GM18517 (cell line): Measurements from ENCODE around the gene SRRD.
"Not testable (repeated sequence)": the region's sequence is repeated elsewhere in the genome, so short reads cannot be mapped to it uniquely, and the experiment has no call there.

ENCODE experiments used
- ATAC-seq: cut with Tn5 transposase; IDR thresholded peaks from one replicate; pipeline ENCODE4 v1.9.1; 2021; ENCODE audit warnings: mild to moderate bottlenecking, moderate library complexity; ENCODE audit not compliant: unreplicated experiment

The SRRD gene

DNA sequence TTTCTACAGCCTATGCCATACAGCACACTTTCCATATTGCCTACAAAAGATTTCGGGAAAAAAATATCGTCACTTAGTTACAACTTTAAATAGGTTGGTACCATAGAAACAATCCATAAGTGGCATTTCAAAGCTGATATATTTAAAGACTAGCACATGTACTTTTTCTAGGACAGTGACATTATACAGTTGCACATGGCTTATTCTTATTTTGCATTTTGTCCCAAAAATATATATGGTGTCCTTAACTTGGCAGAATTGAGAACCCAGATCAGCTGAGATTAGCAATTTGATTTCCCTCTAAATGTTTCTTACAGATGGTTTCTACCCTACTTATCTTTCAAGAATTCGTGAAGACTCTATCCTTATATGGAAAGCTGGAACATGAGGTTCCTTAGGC is 32.3 kb downstream of the SRRD start:
- no peak for ATAC-seq

DNA sequence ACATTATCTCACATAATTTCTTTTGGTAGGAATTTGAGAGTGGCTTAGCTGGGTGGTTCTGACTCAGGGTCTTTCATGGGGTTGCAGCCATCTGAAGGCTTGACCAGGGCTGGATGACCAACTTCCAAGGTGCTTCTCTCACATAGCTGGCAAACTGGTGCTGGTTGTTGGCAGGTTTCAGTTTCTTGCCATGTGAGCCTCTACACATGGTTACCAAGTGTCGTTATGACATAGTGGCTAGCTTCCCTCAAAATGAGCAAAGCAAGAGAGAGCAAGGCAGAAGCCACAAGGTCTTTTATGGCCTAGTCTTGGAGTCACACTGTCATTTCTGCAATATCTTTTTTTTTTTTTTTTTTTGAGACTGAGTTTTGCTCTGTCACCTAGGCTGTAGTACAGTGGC is 32.8 kb downstream of the SRRD start:
- ATAC-seq, result no peak

DNA sequence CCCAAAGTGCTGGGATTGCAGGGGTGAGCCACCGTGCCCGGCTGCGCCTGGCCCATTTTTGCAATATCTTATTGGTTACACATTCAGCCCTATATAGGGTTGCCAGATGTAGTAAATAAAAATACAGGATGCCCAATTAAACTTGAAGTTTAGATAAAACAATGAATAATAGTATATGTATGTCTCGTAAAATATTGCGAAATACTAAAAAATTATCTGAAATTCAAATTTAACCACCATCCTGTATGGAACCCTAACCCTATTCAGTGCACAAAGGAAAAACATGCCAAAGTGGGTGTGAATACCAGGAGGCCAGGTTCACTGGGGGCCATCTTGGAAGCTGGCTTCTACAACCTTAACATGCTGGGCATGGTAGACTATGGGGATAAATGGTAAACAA is 33.8 kb downstream of the SRRD start:
- ATAC-seq, result no peak

DNA sequence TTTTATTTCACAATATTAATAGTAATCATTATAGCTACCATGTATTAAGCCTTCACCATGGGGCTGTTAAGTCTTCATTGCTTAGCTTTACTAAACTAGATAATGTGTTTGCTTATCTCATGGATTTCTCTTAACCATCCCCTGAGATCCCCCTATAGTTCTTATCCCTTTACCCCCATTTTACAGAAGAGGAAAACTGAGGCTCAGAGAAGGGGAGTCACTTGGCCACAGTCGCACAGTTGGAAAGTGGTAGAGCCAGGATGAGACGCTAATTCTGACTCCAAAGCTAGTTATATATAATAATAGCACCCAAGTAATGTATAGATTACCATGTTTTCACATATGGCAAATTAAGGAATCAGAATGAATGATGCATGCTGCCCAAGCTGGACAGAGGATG is 38.3 kb downstream of the SRRD start:
- ATAC-seq, result no peak

DNA sequence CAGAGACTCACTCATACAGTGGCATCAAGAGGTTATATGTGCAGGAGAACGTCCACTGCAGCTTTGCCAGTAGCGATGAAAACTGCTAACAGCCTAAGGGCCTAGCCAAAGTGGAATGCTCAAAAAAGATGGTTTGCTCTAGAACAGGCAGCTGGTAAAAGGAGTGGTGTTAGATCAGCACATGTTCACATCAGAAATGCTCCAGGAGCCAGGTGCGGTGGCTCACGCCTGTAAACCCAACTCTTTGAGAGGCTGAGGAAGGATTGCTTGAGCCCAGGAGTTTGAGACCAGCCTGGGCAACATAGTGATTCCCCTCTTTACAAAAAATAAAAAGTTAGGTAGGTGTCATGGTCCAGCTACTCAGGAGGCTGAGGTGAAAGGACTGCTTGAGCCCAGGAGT is 38.9 kb downstream of the SRRD start:
- no peak for ATAC-seq

DNA sequence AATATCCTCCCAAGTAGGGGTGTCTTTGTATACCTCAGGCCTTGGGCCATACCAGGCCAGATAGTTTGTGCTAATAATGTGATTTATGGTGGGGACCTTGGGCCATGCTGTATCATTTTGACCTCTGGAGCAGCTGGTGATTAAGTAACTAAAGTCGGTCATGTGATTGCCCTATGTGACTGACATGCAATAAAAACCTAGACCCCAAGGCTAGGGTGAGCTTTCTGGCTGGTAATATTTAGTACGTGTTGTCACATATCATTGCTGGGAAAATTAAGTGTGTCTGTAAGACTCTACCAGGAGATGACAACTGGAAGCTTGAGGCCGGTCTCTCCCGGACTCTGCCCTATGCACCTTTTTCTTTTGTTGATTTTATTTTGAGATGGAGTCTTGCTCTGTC is 41.2 kb downstream of the SRRD start:
- ATAC-seq, result no peak

DNA sequence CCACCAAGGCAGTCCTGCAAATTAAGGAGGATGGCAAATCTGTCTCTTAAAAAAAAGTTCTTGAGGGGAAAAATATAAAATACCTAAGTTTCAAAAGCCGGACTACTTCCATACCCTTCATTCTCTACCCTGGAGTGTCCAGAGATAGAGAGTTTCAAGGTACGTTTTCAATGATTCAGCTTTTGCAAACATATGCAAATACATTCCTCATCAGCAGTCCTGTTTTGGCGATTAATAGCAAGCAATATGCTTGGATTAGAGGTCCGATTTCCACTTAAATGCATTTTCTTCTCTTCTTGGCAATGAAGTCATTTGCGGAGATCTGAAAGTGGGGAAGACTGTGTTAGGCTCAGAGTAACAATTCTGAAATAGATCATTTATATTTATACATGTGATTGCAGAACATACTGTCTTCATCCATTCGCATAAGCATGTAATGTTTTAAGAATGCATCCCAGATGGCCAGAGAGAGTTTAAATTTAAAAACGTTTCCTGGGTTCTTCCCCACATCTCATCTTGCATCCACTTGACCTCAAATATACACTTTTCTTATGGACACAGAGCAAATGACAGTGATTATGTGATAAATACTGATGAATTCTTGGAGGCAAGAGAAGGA is 42.4 kb downstream of the SRRD start:
- no peak for ATAC-seq

DNA sequence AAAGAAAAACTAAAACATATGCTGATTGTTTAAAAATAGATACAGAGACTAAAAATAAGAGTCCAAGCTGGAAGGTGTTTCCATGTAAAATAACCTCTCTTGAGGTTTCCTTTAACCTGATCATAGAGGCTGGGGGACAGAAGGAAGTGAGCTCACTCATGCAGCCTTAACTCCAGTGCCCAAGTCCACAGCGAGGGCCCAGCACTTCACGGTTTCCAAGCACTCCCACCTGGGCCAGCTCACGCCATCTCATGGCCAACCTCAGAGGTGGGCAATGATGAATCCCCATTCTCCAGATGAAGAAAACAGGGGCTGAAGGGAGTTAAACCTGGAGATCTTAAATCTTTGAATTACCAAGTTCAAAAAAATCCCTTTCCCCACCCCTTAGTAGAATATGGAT is 43.5 kb downstream of the SRRD start:
- ATAC-seq, result no peak

DNA sequence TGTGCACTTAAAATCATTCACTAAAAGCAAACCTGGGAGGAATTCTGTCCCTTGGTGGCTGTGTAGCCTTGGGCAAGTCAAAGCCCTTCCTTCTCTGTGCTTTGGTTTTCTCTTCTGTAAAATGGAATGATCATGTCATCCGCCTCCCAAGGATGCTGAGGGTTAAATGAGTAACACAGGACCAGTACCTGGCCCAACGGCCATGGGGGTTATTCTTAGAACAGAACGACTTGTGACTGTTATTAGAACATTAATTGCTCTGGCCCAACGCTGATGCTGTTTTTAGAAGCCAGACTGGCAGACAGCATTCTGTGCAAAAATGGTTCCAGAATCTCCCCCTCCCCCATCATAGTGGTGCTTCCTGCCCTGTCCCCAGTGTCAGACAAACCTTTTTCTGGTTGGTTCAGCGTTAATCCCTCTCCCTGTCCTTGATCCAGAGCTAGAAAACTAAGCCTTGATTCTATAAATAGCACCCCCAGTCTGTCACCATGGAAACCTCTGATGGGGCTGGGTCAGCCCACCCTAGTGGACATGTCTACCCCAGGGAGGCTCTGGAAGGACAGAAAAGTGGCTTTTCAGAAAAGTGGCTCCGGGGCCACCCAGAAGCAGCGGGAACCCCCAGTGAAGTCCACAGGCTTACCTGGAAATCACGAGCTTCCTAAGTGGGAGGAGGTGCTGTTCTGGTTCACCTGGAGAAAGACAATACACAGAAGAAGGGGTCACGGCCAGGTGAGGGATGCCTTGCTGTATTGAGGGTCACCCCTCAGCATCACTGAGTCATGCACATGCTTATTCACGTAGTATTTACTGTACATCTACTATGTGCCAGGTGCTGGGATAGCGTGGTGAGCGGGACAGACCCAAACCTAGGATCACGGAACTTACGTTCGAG is 44.1 kb downstream of the SRRD start:
- ATAC-seq, result no peak

DNA sequence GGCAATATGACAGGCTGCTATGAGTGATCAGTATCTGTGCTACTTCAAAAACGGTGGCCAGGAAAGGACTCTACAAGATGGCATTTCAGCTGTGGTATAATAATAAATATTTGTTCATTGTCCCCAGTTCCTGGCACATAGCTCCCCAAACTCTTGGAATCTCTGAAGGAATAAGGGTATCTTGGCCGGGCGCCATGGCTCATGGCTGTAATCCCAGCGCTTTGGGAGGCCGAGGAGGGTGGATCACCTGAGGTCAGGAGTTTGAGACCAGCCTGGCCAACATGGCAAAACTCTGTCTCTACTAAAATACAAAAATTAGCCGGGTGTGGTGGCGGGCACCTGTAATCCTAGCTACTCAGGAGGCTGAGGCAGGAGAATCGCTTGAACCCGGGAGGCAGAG is 44.8 kb downstream of the SRRD start:
- not testable (repeated sequence) for ATAC-seq

DNA sequence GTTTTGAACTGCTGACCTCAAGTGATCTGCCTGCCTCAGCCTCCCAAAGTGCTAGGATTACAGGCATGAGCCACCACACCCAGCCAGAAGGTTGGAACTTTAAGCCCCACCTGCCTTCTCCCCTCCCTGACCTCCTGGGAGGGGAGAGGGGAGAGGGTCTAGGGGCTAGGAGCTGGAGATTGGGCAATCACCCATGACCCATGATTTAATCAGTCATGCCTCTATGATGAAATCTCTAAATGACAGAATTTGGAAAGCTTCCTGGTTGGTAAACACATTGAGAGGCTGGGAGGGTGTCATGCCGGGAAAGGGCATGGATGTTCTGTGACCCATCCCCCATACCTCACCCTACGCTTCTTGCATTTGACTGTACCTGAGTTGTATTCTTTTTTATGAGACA is 45.7 kb downstream of the SRRD start:
- no peak for ATAC-seq

DNA sequence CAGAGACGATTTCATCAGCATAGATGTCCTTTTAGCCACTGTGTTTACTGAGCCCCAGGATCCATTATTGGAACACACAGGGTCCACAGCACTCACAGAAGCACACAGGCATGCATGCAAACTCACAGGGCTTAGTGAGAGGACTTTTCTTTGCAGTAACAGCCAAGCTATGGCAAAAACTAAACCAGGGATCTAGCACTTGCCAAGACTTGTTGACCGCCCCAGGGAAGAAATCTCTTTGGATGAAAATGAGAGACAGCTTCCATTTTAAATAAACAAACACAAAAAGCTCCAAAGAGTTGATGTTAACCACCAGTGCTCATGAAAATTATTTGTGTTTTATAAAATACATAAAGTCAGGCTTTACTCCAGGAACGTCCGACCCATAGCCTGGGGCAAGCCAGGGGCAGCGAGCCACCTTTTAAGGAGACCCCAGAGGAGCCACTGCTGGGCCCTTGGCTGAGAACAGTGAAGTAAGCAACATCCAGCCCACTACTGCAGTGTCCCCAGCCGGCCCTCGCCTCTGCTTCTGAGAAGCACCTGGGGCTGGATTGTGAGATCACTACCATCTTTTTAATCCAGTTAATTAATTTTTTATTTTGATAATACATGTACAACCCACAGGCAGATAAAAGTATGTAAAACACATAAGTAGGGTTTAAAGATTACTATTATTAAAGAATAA is 50.6 kb downstream of the SRRD start:
- ATAC-seq, result no peak

DNA sequence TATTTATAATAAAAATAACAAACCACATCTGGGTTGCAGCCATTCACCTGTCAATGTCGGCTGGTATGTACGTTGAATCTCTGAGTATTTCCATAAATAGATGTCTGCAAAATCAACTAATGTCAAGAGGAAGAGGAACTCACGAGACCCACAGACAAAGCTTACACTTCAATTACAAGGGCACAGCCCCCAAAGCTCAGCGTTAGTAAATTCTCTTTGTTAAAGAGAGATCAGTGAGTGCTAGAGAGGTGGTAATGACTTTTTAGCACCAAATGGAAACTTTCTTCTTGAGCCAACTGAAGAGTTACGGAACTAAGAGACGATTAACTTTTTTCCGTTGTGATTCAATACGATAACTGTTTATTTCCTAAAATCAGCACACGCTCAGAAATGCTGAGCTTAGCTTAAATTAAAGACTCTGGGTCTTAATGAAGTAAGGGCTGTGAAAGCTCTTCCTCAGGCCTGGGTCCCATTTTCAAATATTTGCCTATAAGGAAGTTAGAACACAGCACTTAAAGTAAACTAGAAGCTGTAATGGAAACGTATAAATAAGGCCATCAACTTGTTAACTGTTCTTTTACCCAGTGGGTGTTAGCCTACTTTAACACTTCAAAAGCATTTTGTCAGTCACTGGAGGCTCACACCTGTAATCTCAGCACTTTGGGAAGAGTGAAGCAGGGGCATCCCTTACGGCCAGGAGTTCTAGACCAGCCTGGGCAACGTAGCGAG is 51.4 kb downstream of the SRRD start:
- no peak for ATAC-seq

DNA sequence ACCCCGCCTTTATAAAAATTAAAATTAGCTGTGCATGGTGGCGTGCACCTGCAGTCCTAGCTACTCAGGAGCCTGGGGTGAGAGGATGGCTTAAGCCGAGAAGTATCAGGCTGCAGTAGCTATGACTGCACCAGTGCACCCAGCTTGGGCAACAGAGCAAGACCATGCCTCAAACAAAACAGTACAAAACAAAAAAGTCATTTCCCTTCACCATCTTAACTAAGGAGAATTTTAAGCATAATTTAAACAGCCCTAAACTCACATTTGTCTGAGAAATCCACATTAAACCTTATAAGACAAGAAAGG is 51.9 kb downstream of the SRRD start:
- ATAC-seq, result no peak

DNA sequence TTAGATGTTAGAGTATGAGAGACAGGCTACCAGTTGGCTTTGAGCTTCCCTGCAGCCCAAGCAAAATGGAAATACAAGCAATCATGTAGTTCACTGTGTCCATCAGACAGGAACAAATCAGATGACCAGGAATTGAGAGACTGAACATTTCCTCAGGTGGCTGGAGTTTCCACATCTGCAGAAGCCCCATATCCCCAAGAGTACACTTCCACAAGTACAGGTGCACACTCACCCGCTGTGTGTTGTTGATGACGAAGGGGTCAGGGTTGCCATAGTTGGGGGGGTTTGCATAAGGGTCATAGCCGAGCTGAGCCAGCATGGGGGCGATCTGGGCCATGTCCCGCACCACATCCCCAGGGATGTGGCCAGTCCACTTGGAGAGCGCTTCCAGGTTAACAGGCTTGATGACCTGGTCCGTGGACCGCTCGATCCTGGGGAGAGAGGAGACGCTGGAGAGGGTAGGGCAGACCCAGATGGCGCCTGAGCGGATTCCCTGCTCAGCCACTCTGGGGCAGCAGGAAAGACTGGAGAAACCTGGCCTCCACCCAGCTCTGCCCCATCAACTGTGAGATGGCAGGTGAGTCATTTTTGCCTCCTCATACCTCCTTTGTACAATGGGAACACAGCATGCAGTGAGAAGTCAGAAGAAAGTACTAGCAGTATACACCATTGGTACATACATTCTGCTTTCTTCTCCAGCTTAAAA is 52.5 kb downstream of the SRRD start:
- no peak for ATAC-seq

DNA sequence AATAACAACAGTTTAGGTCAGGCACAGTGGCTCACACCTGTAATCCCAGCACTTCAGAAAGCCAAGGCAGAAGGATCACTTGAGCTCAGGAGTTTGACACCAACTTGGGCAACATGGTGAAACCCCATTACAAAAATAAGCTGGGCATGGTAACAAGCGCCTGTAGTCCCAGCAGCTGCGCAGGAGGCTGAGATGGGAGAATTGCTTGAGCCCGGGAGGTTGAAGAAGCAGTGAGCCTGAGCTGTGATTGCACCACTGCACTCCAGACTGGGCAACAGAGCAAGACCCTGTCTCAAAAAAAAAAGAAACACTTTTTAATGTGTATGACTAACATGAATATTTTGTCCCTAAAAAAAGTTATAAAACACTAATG is 53.1 kb downstream of the SRRD start:
- ATAC-seq, result no peak

DNA sequence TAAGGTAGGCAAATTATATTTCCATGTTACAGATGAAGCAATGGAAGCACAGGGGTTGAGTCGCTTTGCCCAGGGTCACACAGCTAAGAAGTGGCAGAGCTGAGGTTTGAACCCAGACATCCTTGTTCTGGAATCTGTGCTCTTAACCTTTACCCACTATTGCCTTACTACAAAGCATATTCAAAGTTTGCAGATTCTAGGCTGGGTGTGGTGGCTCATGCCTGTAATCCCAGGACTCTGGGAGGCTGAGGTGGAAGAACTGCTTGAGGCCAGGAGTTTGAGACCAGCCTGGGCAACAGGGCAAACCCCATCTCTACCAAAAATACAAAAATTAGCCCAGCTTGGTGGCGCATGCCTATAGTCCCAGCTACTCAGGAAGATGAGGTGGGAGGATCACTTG is 56.4 kb downstream of the SRRD start:
- no peak for ATAC-seq

DNA sequence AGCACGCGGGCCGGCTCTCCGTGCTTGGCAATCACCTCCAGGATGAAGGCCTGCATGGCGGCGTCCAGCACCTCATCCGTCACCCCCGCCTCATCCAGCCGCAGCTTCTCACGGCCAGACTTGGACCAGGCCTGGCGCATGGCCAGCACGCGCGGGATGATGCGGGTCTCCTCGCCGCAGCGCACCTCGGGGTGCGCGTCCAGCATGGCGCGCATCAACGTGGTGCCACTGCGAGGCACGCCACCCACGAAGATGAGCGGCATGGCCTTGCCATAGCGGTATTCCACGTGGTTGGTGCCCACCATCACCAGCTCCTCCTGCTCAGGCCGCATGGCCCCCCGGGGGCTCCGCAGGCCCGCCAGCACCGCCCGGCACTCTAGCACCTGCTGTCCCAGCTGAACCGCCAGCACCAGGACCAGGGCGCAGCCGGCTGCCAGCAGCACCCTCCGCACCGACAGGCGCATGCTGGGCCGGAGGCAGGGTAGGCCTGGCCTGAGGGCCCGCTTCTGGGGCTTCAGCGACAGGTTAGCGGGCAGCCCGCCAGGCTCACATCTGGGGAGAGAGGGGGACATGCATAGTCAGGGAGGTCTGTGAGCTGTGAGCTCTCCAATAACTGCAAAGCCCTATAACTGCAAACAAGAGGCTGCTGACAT is 57.6 kb downstream of the SRRD start:
- ATAC-seq, result no peak

DNA sequence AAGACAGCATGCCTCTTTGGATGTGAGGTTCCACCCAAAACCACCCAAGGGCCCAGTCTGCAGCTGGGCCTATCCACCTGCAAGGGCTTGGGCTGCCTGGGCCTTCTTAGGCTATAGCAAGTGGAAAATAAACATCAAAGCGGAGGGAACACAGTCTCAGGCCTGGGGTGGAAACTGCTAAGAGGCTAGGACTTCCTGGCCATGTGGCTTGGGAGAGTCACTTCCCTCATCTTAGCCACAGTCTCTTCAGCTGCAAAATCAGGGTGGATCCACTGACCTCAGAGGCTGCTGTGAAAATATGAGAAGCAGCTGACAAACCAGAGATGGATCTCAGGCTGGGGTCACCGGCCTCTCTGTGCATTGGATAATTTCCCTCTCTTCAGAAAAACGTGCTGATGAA is 59.2 kb downstream of the SRRD start:
- no peak for ATAC-seq
